ENCODE results near the gene LRRC4C. TPM values are rescaled to one million over a fixed set of nuclear protein-coding genes. Genes with fewer than 3 reads are reported as not detected.

The LRRC4C gene
- polyA plus RNA-seq, 1 donor from 2014 or later: 24.3 TPM

GRCh38 chr11:40797981-40798380 lies 661.5 kb downstream of the LRRC4C start:
- Histone ChIP-seq H3K79me2 (replicated peaks; ENCODE audit: insufficient read depth, low read length) (no peaks in the 10 kb centered on the region), H3K27me3 (ENCODE audit: insufficient read depth, low read depth, low read length) (no peaks in the 10 kb centered on the region), H3F3A (ENCODE audit: insufficient read depth, low read length, poor library complexity, severe bottlenecking) (no peaks in the 10 kb centered on the region), H3K4me2 (ENCODE audit: low read length) (no peak overlapping the region), H3K4me3 (ENCODE audit: low read length) (no peak overlapping the region), H3K9me3 (ENCODE audit: low read length) (no peaks in the 10 kb centered on the region), H3K9me2 (ENCODE audit: insufficient read depth, low read length) (no peaks in the 10 kb centered on the region), H2AFZ (ENCODE audit: low read depth, low read length) (no peak overlapping the region), H4K20me1 (ENCODE audit: insufficient read depth) (no peaks in the 10 kb centered on the region), H3K9ac (ENCODE audit: low read length) (no peak overlapping the region), H3K36me3 (ENCODE audit: insufficient read depth, low read length) (no peaks in the 10 kb centered on the region), H3K27ac (ENCODE audit: low read length) (no peak overlapping the region)
- TF ChIP-seq CTCF (IDR thresholded peaks at IDR 0.05; ENCODE audit: poor library complexity, severe bottlenecking): no peak
- no peak for TF ChIP-seq RAD21 (conservative IDR thresholded peaks at IDR 0.05)
- no peak for TF ChIP-seq TAF1 (IDR thresholded peaks at IDR 0.05; ENCODE audit: low read depth)
- TF ChIP-seq POLR2AphosphoS5 (IDR thresholded peaks at IDR 0.05): no peak
- no peak for TF ChIP-seq MXI1 (conservative IDR thresholded peaks at IDR 0.05; ENCODE audit: poor library complexity, severe bottlenecking)
- TF ChIP-seq REST (IDR thresholded peaks at IDR 0.05; ENCODE audit: borderline replicate concordance): no peak
- TF ChIP-seq EZH2 (IDR thresholded peaks at IDR 0.05; ENCODE audit: borderline replicate concordance, insufficient read depth, low read length, poor library complexity, severe bottlenecking): no peak
- TF ChIP-seq SMC3 (conservative IDR thresholded peaks at IDR 0.05; ENCODE audit: poor library complexity): no peak
- TF ChIP-seq EP300 (conservative IDR thresholded peaks at IDR 0.05; ENCODE audit: poor library complexity, severe bottlenecking): no peak

GRCh38 chr11:40787224-40787623 lies 672.2 kb downstream of the LRRC4C start:
- Histone ChIP-seq H3K9ac (ENCODE audit: low read length) (no peak overlapping the region), H3K27ac (ENCODE audit: low read length) (peak overlapping the region; percentile 3)

More at GRCh38 chr11:40787224-40787623, 672.2 kb downstream of the LRRC4C start:
- Histone ChIP-seq H3K79me2 (replicated peaks; ENCODE audit: insufficient read depth, low read length) (no peaks in the 10 kb centered on the region), H3K9me2 (ENCODE audit: insufficient read depth, low read length) (no peaks in the 10 kb centered on the region), H3K4me3 (ENCODE audit: low read length) (no peak overlapping the region), H3K9me3 (ENCODE audit: low read length) (no peaks in the 10 kb centered on the region), H3K36me3 (ENCODE audit: insufficient read depth, low read length) (no peaks in the 10 kb centered on the region), H4K20me1 (ENCODE audit: insufficient read depth) (no peaks in the 10 kb centered on the region), H3K27me3 (ENCODE audit: insufficient read depth, low read depth, low read length) (no peaks in the 10 kb centered on the region), H2AFZ (ENCODE audit: low read depth, low read length) (no peak overlapping the region), H3K4me2 (ENCODE audit: low read length) (no peak overlapping the region), H3F3A (ENCODE audit: insufficient read depth, low read length, poor library complexity, severe bottlenecking) (no peaks in the 10 kb centered on the region)
- TF ChIP-seq RAD21 (conservative IDR thresholded peaks at IDR 0.05): no peak
- no peak for TF ChIP-seq CTCF (IDR thresholded peaks at IDR 0.05; ENCODE audit: poor library complexity, severe bottlenecking)
- no peak for TF ChIP-seq EZH2 (IDR thresholded peaks at IDR 0.05; ENCODE audit: borderline replicate concordance, insufficient read depth, low read length, poor library complexity, severe bottlenecking)
- peak; percentile 8 for TF ChIP-seq POLR2AphosphoS5 (IDR thresholded peaks at IDR 0.05)
- TF ChIP-seq REST (IDR thresholded peaks at IDR 0.05; ENCODE audit: borderline replicate concordance): no peak
- TF ChIP-seq EP300 (conservative IDR thresholded peaks at IDR 0.05; ENCODE audit: poor library complexity, severe bottlenecking): peak; percentile 53

Measured in neural cell (in vitro differentiated cells).